HepG2 (cell line): ENCODE data around the gene ARHGAP9. TPM values are rescaled to one million over a fixed set of nuclear protein-coding genes. Genes with fewer than 3 reads are reported as not detected.
A peak's percentile ranks its signal among the peaks of the same experiment; 100 is the strongest.

ENCODE experiments used
- CBX1 ChIP-seq: IDR thresholded peaks from one replicate; pipeline ENCODE4 v1.6.1; 2016; ENCODE audit warnings: antibody characterized with exemption, low read depth
- ELF3 ChIP-seq: IDR thresholded peaks from 2 replicates; pipeline ENCODE4 v1.6.1; 2016; ENCODE audit warnings: missing genetic modification reagents, missing compliant biosample characterization
- FLYWCH1 ChIP-seq: sonication (generic); formaldehyde crosslinking; IDR thresholded peaks from 2 replicates; pipeline ENCODE4 v1.8.1; 2023; ENCODE audit warnings: mild to moderate bottlenecking, missing genetic modification reagents
- GATAD2A ChIP-seq: IDR thresholded peaks from 2 replicates; pipeline ENCODE4 v1.6.1; 2016
- KDM6A ChIP-seq: IDR thresholded peaks from 2 replicates; pipeline ENCODE4 v1.6.1; 2016; ENCODE audit warnings: low read depth
- LCORL ChIP-seq, 2 experiments: fragments of 450-650 bp in 1 of 2; sonication (generic) in 1 of 2; formaldehyde crosslinking in 1 of 2; IDR thresholded peaks; 2 replicates each; pipeline versions ENCODE4 v1.5.0 to v1.6.1; 2017 to 2020; ENCODE audit warnings: antibody characterized with exemption in 1 of 2, missing genetic modification reagents in 1 of 2
- TCF7 ChIP-seq: sonication (generic); IDR thresholded peaks from 2 replicates; pipeline ENCODE4 v1.6.1; 2016; ENCODE audit warnings: antibody characterized with exemption, low read depth
- U2AF2 ChIP-seq: fragments of 200-400 bp; formaldehyde crosslinking; IDR thresholded peaks from 2 replicates; pipeline ENCODE4 v1.6.1; 2017; ENCODE audit warnings: low read depth, mild to moderate bottlenecking, low read length
- ZFP91 ChIP-seq: sonication (generic); formaldehyde crosslinking; IDR thresholded peaks from 2 replicates; pipeline ENCODE4 v1.9.0; 2022; ENCODE audit warnings: missing genetic modification reagents, mild to moderate bottlenecking, borderline replicate concordance
- ZNF264 ChIP-seq: sonication (generic); formaldehyde crosslinking; IDR thresholded peaks from 2 replicates; pipeline ENCODE4 v1.4.0; 2020; ENCODE audit warnings: missing genetic modification reagents
- ZNF547 ChIP-seq: sonication (generic); formaldehyde crosslinking; IDR thresholded peaks from 2 replicates; pipeline ENCODE4 v1.5.1; 2020; ENCODE audit warnings: mild to moderate bottlenecking, missing genetic modification reagents
- ZNF768 ChIP-seq: sonication (generic); formaldehyde crosslinking; IDR thresholded peaks from 2 replicates; pipeline ENCODE4 v1.4.0; 2020; ENCODE audit warnings: missing genetic modification reagents
- polyA plus RNA-seq, 8 experiments: library from polyadenylated mRNA; depleted of rRNA in 3 of 8; stranded (reverse) in 7 of 8; unstranded in 1 of 8; fragments of >200 nt; fragmentation: Illumina TruSeq in 4 of 8; extraction: Trizol in 4 of 8; gene quantifications; 2 replicates each; pipeline versions ENCODE4 v1.2.1 to v1.2.3, GENCODE V29; 2011 to 2016; ENCODE audit warnings: low read depth in 4 of 8, missing spikeins in 1 of 8, mixed read lengths in 1 of 8; ENCODE audit not compliant: insufficient read depth in 1 of 8
- total RNA-seq, 5 experiments: library from RNA; depleted of rRNA; stranded (reverse); fragments of >200 nt; fragmentation: Illumina TruSeq; extraction: Trizol; gene quantifications; 2 replicates each; pipeline ENCODE4 v1.2.3, GENCODE V29; 2016; ENCODE audit warnings: low read depth in 1 of 5
- TF ChIP-seq, protein P1 (sequence below): sonication (generic); formaldehyde crosslinking; IDR thresholded peaks from 2 replicates; pipeline ENCODE4 v1.4.0; 2020; ENCODE audit warnings: low read depth, missing genetic modification reagents
- TF ChIP-seq, protein P2 (sequence below): sonication (generic); formaldehyde crosslinking; IDR thresholded peaks from 2 replicates; pipeline ENCODE4 v1.5.0; 2020; ENCODE audit warnings: missing genetic modification reagents
- TF ChIP-seq, protein P3 (sequence below): fragments of 450-650 bp; IDR thresholded peaks from 2 replicates; pipeline ENCODE4 v1.6.1; 2016
- TF ChIP-seq, protein P4 (sequence below): sonication (generic); formaldehyde crosslinking; IDR thresholded peaks from 2 replicates; pipeline ENCODE4 v1.5.0; 2020; ENCODE audit warnings: mild to moderate bottlenecking, missing genetic modification reagents, borderline replicate concordance
- TF ChIP-seq, protein P5 (sequence below): sonication (generic); formaldehyde crosslinking; conservative IDR thresholded peaks from 2 replicates; pipeline ENCODE4 v1.8.0; 2022; ENCODE audit warnings: mild to moderate bottlenecking, moderate library complexity, missing genetic modification reagents

The ARHGAP9 gene
- total and polyA plus RNA-seq, 2 of the 13 experiments (the other 11 are each of a cell fraction or from before 2014, with no cell fraction given), result 0.18 to 1.2 TPM

- TF ChIP-seq, protein P1, sequence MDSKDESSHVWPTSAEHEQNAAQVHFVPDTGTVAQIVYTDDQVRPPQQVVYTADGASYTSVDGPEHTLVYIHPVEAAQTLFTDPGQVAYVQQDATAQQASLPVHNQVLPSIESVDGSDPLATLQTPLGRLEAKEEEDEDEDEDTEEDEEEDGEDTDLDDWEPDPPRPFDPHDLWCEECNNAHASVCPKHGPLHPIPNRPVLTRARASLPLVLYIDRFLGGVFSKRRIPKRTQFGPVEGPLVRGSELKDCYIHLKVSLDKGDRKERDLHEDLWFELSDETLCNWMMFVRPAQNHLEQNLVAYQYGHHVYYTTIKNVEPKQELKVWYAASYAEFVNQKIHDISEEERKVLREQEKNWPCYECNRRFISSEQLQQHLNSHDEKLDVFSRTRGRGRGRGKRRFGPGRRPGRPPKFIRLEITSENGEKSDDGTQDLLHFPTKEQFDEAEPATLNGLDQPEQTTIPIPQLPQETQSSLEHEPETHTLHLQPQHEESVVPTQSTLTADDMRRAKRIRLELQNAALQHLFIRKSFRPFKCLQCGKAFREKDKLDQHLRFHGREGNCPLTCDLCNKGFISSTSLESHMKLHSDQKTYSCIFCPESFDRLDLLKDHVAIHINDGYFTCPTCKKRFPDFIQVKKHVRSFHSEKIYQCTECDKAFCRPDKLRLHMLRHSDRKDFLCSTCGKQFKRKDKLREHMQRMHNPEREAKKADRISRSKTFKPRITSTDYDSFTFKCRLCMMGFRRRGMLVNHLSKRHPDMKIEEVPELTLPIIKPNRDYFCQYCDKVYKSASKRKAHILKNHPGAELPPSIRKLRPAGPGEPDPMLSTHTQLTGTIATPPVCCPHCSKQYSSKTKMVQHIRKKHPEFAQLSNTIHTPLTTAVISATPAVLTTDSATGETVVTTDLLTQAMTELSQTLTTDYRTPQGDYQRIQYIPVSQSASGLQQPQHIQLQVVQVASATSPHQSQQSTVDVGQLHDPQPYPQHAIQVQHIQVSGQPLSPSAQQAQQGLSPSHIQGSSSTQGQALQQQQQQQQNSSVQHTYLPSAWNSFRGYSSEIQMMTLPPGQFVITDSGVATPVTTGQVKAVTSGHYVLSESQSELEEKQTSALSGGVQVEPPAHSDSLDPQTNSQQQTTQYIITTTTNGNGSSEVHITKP (CRISPR knock-in tag), result no peak; the same call in 1 of the 2 replicates
- TF ChIP-seq ELF3 (CRISPR knock-in tag) (peak; percentile 86), KDM6A (CRISPR knock-in tag) (no peak), CBX1 (no peak), ZNF547 (CRISPR knock-in tag) (0 out of 2 replicates have a peak, but pooled peaks have one; percentile 61), ZNF768 (CRISPR knock-in tag) (peak; percentile 53; the same call in 1 of the 2 replicates), U2AF2 (no peak), TCF7 (no peak), GATAD2A (CRISPR knock-in tag) (peak; percentile 48; the same call in 1 of the 2 replicates), ZFP91 (CRISPR knock-in tag) (peak; percentile 82), LCORL (IDR thresholded peaks at IDR 0.05) (no peak), LCORL (CRISPR knock-in tag; IDR thresholded peaks at IDR 0.05) (peak; percentile 37; the same call in 1 of the 2 replicates), FLYWCH1 (no peak), ZNF264 (CRISPR knock-in tag) (0 out of 2 replicates have a peak, but pooled peaks have one; percentile 51)
- TF ChIP-seq, protein P2, sequence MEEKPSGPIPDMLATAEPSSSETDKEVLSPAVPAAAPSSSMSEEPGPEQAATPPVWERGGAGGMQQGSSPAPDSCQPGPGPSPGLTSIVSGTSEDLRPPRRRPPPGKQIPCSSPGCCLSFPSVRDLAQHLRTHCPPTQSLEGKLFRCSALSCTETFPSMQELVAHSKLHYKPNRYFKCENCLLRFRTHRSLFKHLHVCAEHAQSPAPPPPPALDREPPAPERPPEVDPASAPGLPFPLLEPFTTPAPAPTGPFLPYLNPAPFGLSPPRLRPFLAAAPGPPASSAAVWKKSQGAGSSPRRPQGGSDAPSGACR (CRISPR knock-in tag), result peak; percentile 64; the same call in 1 of the 2 replicates
- TF ChIP-seq, protein P3, sequence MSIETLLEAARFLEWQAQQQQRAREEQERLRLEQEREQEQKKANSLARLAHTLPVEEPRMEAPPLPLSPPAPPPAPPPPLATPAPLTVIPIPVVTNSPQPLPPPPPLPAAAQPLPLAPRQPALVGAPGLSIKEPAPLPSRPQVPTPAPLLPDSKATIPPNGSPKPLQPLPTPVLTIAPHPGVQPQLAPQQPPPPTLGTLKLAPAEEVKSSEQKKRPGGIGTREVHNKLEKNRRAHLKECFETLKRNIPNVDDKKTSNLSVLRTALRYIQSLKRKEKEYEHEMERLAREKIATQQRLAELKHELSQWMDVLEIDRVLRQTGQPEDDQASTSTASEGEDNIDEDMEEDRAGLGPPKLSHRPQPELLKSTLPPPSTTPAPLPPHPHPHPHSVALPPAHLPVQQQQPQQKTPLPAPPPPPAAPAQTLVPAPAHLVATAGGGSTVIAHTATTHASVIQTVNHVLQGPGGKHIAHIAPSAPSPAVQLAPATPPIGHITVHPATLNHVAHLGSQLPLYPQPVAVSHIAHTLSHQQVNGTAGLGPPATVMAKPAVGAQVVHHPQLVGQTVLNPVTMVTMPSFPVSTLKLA, result peak; percentile 42
- TF ChIP-seq, protein P4, sequence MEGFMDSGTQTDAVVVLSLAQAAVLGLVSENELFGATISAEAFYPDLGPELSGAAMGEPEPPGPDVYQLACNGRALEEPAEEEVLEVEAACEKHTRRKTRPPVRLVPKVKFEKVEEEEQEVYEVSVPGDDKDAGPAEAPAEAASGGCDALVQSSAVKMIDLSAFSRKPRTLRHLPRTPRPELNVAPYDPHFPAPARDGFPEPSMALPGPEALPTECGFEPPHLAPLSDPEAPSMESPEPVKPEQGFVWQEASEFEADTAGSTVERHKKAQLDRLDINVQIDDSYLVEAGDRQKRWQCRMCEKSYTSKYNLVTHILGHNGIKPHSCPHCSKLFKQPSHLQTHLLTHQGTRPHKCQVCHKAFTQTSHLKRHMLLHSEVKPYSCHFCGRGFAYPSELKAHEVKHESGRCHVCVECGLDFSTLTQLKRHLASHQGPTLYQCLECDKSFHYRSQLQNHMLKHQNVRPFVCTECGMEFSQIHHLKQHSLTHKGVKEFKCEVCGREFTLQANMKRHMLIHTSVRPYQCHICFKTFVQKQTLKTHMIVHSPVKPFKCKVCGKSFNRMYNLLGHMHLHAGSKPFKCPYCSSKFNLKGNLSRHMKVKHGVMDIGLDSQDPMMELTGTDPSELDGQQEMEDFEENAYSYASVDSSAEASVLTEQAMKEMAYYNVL (CRISPR knock-in tag), result peak; percentile 79
- TF ChIP-seq, protein P5, sequence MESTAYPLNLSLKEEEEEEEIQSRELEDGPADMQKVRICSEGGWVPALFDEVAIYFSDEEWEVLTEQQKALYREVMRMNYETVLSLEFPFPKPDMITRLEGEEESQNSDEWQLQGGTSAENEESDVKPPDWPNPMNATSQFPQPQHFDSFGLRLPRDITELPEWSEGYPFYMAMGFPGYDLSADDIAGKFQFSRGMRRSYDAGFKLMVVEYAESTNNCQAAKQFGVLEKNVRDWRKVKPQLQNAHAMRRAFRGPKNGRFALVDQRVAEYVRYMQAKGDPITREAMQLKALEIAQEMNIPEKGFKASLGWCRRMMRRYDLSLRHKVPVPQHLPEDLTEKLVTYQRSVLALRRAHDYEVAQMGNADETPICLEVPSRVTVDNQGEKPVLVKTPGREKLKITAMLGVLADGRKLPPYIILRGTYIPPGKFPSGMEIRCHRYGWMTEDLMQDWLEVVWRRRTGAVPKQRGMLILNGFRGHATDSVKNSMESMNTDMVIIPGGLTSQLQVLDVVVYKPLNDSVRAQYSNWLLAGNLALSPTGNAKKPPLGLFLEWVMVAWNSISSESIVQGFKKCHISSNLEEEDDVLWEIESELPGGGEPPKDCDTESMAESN (CRISPR knock-in tag), result peak; percentile 80; the same call in 1 of the 2 replicates
Observed at GRCh38 chr12:57430931-57431566, 48.6 kb downstream of the ARHGAP9 start, which contains the start of gene R3HDM2 (continued).
